ENCODE results near the gene CDKN1B. TPM values are rescaled to one million over a fixed set of nuclear protein-coding genes. Genes with fewer than 3 reads are reported as not detected.

CDKN1B gene
- total and polyA plus RNA-seq, 2 of the 13 experiments (the other 11 are each of a cell fraction or from before 2014, with no cell fraction given) = 20.1 to 37.2 TPM

DNA sequence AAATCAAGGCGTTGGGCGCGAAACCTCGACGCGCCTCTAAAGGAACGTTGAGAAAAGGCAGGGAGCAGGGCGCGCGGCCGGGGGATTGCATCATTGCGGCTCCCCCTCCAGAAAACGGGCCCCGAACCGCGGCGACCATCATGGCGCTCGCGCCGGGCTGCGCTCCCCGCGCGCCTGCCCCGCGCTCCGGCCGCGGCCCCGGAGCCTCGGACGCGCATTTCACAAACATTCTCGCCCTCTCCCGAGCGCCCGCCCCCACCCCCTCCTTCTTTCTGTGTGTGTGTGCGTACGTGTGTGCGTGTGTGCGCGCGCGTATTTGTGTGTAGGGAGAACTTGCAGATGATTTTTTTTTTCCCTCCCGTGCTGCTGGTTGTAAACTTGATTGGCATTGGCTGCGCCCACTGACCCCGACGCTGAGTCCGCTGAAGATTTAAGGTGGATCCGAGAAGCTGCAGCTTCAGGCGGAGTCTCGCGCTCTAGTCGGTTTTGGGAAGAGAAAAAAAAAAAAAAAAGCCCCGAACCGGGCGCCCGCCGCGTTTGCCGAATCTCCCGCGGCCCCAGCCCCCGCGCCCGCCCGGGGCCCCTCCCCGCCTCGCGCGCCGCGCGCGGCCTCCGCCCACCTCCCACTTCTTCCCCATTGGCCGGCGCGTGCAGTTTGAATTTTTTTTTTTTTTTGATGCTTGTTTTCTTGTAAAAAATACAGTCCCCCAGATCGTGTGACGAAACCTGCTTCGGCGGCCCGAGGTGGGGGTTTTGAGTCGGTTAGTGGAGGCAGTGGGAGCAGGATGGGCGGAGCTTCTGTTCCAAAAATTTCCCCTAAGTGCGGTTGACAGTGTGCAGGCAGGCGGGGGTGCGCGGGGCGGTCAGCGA, 8.2 kb downstream of the CDKN1B start (continued):
- no peak for TF ChIP-seq SUZ12 (IDR thresholded peaks at IDR 0.05; ENCODE audit: low read depth, low read length)
- peak; percentile 74 for TF ChIP-seq ZNF430 (CRISPR knock-in tag; IDR thresholded peaks at IDR 0.05)
- peak; percentile 77 for TF ChIP-seq SP4 (CRISPR knock-in tag; IDR thresholded peaks at IDR 0.05)
- no peak for TF ChIP-seq KDM5A (IDR thresholded peaks at IDR 0.05; ENCODE audit: borderline replicate concordance, low read length)
- peak; percentile 50; the same call in 1 of the 2 replicates for TF ChIP-seq ZNF574 (CRISPR knock-in tag; IDR thresholded peaks at IDR 0.05)
- TF ChIP-seq, protein P1, sequence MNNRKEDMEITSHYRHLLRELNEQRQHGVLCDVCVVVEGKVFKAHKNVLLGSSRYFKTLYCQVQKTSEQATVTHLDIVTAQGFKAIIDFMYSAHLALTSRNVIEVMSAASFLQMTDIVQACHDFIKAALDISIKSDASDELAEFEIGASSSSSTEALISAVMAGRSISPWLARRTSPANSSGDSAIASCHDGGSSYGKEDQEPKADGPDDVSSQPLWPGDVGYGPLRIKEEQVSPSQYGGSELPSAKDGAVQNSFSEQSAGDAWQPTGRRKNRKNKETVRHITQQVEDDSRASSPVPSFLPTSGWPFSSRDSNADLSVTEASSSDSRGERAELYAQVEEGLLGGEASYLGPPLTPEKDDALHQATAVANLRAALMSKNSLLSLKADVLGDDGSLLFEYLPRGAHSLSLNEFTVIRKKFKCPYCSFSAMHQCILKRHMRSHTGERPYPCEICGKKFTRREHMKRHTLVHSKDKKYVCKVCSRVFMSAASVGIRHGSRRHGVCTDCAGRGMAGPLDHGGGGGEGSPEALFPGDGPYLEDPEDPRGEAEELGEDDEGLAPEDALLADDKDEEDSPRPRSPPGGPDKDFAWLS (CRISPR knock-in tag; IDR thresholded peaks at IDR 0.05; ENCODE audit: borderline replicate concordance) = no peak
- TF ChIP-seq ZNF746 (CRISPR knock-in tag; IDR thresholded peaks at IDR 0.05) = peak; percentile 68
- TF ChIP-seq KMT2A (CRISPR knock-in tag; IDR thresholded peaks at IDR 0.05) = 0 out of 2 replicates have a peak, but pooled peaks have one; percentile 14
- TF ChIP-seq, protein P2, sequence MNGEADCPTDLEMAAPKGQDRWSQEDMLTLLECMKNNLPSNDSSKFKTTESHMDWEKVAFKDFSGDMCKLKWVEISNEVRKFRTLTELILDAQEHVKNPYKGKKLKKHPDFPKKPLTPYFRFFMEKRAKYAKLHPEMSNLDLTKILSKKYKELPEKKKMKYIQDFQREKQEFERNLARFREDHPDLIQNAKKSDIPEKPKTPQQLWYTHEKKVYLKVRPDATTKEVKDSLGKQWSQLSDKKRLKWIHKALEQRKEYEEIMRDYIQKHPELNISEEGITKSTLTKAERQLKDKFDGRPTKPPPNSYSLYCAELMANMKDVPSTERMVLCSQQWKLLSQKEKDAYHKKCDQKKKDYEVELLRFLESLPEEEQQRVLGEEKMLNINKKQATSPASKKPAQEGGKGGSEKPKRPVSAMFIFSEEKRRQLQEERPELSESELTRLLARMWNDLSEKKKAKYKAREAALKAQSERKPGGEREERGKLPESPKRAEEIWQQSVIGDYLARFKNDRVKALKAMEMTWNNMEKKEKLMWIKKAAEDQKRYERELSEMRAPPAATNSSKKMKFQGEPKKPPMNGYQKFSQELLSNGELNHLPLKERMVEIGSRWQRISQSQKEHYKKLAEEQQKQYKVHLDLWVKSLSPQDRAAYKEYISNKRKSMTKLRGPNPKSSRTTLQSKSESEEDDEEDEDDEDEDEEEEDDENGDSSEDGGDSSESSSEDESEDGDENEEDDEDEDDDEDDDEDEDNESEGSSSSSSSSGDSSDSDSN (CRISPR knock-in tag; IDR thresholded peaks at IDR 0.05) = peak; percentile 35
- TF ChIP-seq ZNF776 (CRISPR knock-in tag; IDR thresholded peaks at IDR 0.05) = 0 out of 2 replicates have a peak, but pooled peaks have one; percentile 21
- TF ChIP-seq ASH2L (IDR thresholded peaks at IDR 0.05; ENCODE audit: insufficient read length, low read depth, low read length) = peak; percentile 87
- 0 out of 2 replicates have a peak, but pooled peaks have one; percentile 29 for TF ChIP-seq CBFB (CRISPR knock-in tag; IDR thresholded peaks at IDR 0.05)
- no peak for TF ChIP-seq REXO4 (CRISPR knock-in tag; IDR thresholded peaks at IDR 0.05; ENCODE audit: borderline replicate concordance)
- peak; percentile 73 for TF ChIP-seq PATZ1 (CRISPR knock-in tag; IDR thresholded peaks at IDR 0.05)
- no peak for TF ChIP-seq ZNF556 (CRISPR knock-in tag; IDR thresholded peaks at IDR 0.05; ENCODE audit: borderline replicate concordance)
- no peak for TF ChIP-seq ZBTB1 (CRISPR knock-in tag; IDR thresholded peaks at IDR 0.05; ENCODE audit: borderline replicate concordance)
- TF ChIP-seq, protein P3, sequence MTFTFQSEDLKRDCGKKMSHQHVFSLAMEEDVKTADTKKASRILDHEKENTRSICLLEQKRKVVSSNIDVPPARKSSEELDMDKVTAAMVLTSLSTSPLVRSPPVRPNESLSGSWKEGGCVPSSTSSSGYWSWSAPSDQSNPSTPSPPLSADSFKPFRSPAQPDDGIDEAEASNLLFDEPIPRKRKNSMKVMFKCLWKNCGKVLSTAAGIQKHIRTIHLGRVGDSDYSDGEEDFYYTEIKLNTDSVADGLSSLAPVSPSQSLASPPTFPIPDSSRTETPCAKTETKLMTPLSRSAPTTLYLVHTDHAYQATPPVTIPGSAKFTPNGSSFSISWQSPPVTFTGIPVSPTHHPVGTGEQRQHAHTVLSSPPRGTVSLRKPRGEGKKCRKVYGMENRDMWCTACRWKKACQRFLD (CRISPR knock-in tag; IDR thresholded peaks at IDR 0.05; ENCODE audit: borderline replicate concordance) = no peak
- 0 out of 2 replicates have a peak, but pooled peaks have one; percentile 58 for TF ChIP-seq SMAD3 (CRISPR knock-in tag; IDR thresholded peaks at IDR 0.05)
